PC-9 (cell line): ENCODE measurements around the gene FAM53A.

Source experiments
- CTCF ChIP-seq: fragments of 200-600 bp; sonication (generic); conservative IDR thresholded peaks from 2 replicates; pipeline ENCODE4 v1.6.1; 2017; ENCODE audit warnings: mixed run types, antibody characterized with exemption, mild to moderate bottlenecking, moderate library complexity
- EZH2 ChIP-seq: fragments of 200-600 bp; sonication (generic); IDR thresholded peaks from 2 replicates; pipeline ENCODE4 v1.8.0; 2017; ENCODE audit warnings: antibody characterized with exemption, low read depth

DNA sequence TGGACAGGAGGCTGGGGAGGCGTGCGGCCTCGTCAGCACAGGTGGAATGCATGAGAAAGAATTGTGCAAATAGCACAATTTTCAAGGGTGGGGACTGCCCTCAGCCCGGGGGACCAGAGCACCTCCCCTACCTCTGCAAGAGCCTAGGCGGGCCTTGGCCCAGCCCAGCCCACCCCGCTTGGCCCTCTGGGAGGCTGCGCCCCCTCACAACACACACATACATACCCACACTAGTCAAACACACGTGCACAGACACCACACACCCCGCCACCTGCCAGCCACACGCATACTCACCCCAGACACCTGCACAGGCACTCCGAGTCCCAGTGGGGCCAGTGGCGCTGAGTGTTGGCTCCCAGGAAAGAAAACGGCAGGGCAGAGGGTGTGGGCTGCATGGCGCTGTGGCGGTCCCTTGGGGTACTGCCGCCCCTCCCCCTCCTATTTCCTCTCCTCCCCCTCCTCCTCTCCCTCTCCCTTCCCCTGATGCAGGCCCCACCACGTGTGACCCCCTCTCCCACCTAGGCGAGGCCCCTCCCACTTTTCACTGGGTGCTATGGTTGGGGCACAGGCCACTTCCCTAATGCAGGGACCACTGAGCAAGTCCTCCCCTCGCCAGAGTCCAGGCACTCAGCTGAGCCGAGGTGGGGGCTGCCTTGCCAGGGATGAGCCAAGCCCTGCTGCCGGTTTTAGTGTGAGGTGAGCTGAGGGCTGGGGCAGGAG, 84.5 kb downstream of the FAM53A start:
- TF ChIP-seq CTCF (no peak), EZH2 (no peak)
